PFSK-1 (cell line): ENCODE data around the gene TOX3.

Experiments used
- FOXP2 ChIP-seq: optimal IDR thresholded peaks from 2 replicates; pipeline ENCODE3; 2011; ENCODE audit warnings: borderline replicate concordance, control low read depth, inconsistent platforms; ENCODE audit not compliant: insufficient read depth; ENCODE audit errors: extremely low read length, extremely low read depth
- POLR2AphosphoS5 ChIP-seq: IDR thresholded peaks from 2 replicates; pipeline ENCODE4 v1.6.1; 2012; ENCODE audit warnings: low read depth, mild to moderate bottlenecking, control low read depth, low read length, moderate library complexity
- SIN3A ChIP-seq: IDR thresholded peaks from 2 replicates; pipeline ENCODE4 v1.6.1; 2012; ENCODE audit warnings: mild to moderate bottlenecking, low read length, moderate library complexity, borderline replicate concordance; ENCODE audit not compliant: insufficient read depth
- TAF1 ChIP-seq: IDR thresholded peaks from 2 replicates; pipeline ENCODE4 v1.6.1; 2012; ENCODE audit warnings: low read length, control low read depth, borderline replicate concordance; ENCODE audit not compliant: insufficient read depth
- TF ChIP-seq, protein P1 (sequence below), 2 experiments: IDR thresholded peaks; 2 replicates each; pipeline versions ENCODE4 v1.6.1 to v1.8.0; 2011 to 2012; ENCODE audit warnings: low read depth in 2 of 2, low read length in 2 of 2, control low read depth in 1 of 2, inconsistent platforms in 1 of 2, mild to moderate bottlenecking in 1 of 2, moderate library complexity in 1 of 2; ENCODE audit not compliant: insufficient read depth in 1 of 2

TOX3 gene

DNA sequence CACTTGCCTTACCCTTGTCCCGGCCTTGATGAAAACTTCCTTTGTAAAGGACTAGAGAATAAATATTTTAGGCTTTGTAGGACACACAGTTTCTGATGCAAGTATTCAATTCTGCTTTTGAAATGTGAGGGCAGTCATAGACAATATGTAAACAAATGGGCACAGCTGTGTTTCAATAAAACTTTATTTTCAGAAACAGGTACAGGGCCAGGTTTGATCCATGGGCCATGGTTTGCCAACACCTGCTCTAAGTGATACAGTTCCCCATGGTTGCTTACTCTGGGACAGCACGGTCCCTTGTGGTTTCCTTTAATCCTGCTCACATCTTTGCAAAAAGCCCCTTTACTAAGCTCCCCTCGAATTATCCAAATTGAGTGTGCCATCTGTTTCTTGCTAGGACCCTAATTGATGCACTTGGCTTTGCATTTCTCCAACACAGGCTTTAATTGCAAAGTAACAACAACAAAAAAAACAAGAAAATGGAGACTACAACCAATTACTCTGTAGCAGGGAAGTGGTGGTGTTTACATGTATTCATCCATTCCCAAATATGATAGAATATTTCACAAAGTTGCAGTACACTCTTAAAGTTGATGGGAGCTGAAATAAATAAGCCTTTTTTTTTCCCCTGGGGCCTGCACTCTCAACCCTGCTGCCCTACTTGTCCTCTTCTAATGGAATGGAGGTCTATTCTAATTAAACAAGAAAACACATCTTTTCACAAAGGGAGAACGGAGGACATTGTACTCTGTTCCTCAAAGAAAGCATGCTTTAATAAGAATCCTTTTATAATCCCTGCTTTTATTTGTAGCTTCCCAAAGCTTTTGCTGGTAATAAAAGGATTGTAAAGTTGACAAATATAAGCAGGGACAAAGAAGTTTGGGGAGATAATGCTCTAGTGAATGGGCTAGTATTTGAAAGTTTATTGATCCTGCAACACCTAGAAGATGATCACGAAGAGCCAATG is 37.7 kb upstream of the TOX3 start:
- no peak for TF ChIP-seq SIN3A
- TF ChIP-seq TAF1, result no peak
- TF ChIP-seq POLR2AphosphoS5, result no peak
- TF ChIP-seq FOXP2, result no peak
- TF ChIP-seq, protein P1, sequence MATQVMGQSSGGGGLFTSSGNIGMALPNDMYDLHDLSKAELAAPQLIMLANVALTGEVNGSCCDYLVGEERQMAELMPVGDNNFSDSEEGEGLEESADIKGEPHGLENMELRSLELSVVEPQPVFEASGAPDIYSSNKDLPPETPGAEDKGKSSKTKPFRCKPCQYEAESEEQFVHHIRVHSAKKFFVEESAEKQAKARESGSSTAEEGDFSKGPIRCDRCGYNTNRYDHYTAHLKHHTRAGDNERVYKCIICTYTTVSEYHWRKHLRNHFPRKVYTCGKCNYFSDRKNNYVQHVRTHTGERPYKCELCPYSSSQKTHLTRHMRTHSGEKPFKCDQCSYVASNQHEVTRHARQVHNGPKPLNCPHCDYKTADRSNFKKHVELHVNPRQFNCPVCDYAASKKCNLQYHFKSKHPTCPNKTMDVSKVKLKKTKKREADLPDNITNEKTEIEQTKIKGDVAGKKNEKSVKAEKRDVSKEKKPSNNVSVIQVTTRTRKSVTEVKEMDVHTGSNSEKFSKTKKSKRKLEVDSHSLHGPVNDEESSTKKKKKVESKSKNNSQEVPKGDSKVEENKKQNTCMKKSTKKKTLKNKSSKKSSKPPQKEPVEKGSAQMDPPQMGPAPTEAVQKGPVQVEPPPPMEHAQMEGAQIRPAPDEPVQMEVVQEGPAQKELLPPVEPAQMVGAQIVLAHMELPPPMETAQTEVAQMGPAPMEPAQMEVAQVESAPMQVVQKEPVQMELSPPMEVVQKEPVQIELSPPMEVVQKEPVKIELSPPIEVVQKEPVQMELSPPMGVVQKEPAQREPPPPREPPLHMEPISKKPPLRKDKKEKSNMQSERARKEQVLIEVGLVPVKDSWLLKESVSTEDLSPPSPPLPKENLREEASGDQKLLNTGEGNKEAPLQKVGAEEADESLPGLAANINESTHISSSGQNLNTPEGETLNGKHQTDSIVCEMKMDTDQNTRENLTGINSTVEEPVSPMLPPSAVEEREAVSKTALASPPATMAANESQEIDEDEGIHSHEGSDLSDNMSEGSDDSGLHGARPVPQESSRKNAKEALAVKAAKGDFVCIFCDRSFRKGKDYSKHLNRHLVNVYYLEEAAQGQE (IDR thresholded peaks at IDR 0.05; ENCODE audit: insufficient read depth in 1 of 2, low read depth in 2 of 2, low read length in 2 of 2), result no peak

DNA sequence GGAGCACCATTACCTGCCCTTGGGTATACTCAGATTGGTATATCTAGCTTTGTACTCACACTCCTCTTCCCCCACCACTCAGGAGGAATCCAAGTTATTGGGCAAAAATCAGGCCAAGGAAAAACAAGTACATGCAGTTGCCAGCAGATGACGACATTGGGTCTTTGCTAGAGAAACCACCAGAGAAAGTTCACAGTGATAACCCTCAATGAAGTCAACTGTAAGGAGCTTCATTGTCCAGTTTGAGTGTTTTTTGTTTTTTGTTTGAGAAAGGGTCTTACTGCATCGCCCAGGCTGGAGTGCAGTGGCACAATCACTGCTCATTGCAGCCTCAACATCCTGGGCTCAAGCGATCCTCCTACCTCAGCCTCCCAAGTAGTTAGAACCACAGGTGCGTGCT is 34.6 kb upstream of the TOX3 start:
- TF ChIP-seq SIN3A (no peak), POLR2AphosphoS5 (no peak), TAF1 (no peak), FOXP2 (no peak)
- TF ChIP-seq, protein P1 (IDR thresholded peaks at IDR 0.05; ENCODE audit: insufficient read depth in 1 of 2, low read depth in 2 of 2, low read length in 2 of 2), result no peak

DNA sequence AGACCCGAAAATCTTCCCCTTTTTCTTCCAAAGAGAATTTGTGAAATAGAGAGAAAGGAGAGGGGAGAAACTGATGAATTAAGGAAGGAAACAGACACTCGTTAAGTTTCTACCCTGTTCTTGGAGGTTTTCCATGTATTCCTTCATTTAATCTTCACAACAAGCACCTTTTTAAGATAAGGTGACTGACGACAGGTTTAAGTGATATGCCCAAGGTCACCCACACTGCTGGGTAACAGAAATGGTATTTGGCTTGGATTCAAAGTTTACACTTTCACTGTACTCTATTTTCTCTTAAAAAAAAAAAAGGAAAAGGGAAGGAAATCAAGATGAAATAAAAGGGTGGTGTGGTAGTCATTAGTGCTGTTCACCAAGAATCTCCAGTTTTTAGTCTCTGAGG is 33.5 kb upstream of the TOX3 start:
- TF ChIP-seq, protein P1 (IDR thresholded peaks at IDR 0.05; ENCODE audit: insufficient read depth in 1 of 2, low read depth in 2 of 2, low read length in 2 of 2), result no peak
- TF ChIP-seq TAF1 (no peak), FOXP2 (no peak), SIN3A (no peak), POLR2AphosphoS5 (no peak)

DNA sequence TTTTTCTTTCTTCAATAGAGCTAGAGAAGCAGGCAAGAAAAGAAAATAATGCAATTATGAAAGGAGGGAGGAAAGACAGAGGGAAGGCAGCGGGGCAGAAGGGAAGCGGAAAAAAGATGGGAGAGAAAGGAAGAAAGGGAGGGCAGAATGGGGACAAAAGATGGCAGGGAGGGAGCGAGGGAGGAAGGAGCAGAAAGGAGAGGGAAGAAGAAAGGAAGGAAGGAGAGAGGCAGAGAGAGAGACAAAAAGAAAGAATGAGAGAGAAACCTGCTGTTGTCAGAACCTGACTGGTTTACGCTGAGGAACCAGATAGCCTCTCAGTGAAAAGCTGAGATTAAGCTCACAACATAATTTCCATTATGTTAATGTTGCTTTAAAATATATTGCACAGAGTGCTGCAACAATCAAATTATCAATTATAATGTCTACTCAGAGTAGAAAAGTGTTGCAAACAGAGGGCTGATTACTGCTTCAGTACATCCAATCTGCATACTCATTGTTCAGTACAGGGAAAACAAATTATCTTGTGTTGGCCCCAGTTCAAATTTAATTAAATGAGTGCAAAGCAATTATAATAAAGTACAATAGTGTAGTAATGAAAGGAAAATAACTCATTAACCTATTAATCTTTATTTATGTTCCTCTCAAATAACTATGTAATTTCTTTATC is 32.0 kb upstream of the TOX3 start:
- TF ChIP-seq POLR2AphosphoS5 (no peak), SIN3A (no peak), FOXP2 (no peak), TAF1 (no peak)
- TF ChIP-seq, protein P1 (IDR thresholded peaks at IDR 0.05; ENCODE audit: insufficient read depth in 1 of 2, low read depth in 2 of 2, low read length in 2 of 2), result no peak
